Endothelial cell of umbilical vein (primary cell): ENCODE data around the gene PCID2. TPM values are rescaled to one million over a fixed set of nuclear protein-coding genes. Genes with fewer than 3 reads are reported as not detected.
A peak's percentile ranks its signal among the peaks of the same experiment; 100 is the strongest.

Source experiments
- BruUV-seq: library from RNA; stranded (reverse); fragments of 400-500 nt; replicated peaks from 2 replicates; lab custom pipeline; 2021; lab: Mats Ljungman, UMichigan
- CTCF ChIA-PET: fragments of 300-600, 350-600 bp; sonication (Branson Sonifier 250); formaldehyde crosslinking; loops from one replicate; lab custom pipeline; 2021; ENCODE audit warnings: antibody characterized with exemption, inconsistent platforms; lab: Charles Lee
- POLR2A ChIA-PET: fragments of 300-600, 350-600 bp; sonication (Branson Sonifier 250); formaldehyde crosslinking; loops from one replicate; lab custom pipeline; 2021; ENCODE audit warnings: antibody characterized with exemption, inconsistent platforms; lab: Charles Lee
- DNase-seq: peaks from one replicate; pipeline ENCODE4 v3.0.0-alpha.2; 2011; ENCODE audit warnings: low read depth, low spot score
- FAIRE-seq: peaks from 2 replicates; lab custom pipeline; 2011; peaks lifted over from hg19 to GRCh38; lab: Jason Lieb, UNC
- H2AFZ ChIP-seq: 2 replicates; pipeline ENCODE4 v1.6.0; 2012; ENCODE audit warnings: low read depth, low read length, control low read depth, inconsistent platforms
- H3K27ac ChIP-seq: 2 replicates; pipeline ENCODE4 v1.5.1; 2011; ENCODE audit warnings: low read depth, mild to moderate bottlenecking, control low read depth, low read length, moderate library complexity; ENCODE audit not compliant: insufficient read depth
- H3K27me3 ChIP-seq, 2 experiments: 2 replicates each; pipeline versions ENCODE4 v1.6.0 to v1.6.1; 2011; ENCODE audit warnings: low read length in 2 of 2, mixed read lengths in 1 of 2; ENCODE audit not compliant: control insufficient read depth in 2 of 2, insufficient read depth in 2 of 2
- H3K36me3 ChIP-seq, 2 experiments: 2 replicates in 1 of 2; 3 replicates in 1 of 2; pipeline ENCODE4 v1.5.1; 2011; ENCODE audit warnings: low read length in 2 of 2, mild to moderate bottlenecking in 1 of 2, moderate library complexity in 1 of 2; ENCODE audit not compliant: control insufficient read depth in 2 of 2, insufficient read depth in 2 of 2; ENCODE audit errors: extremely low read depth in 1 of 2
- H3K4me1 ChIP-seq: 3 replicates; pipeline ENCODE4 v1.5.1; 2011; ENCODE audit warnings: mild to moderate bottlenecking, low read length; ENCODE audit not compliant: control insufficient read depth, insufficient read depth; ENCODE audit errors: extremely low read depth
- H3K4me2 ChIP-seq: 2 replicates; pipeline ENCODE4 v1.6.1; 2011; ENCODE audit warnings: low read length, control low read depth, mixed read lengths; ENCODE audit not compliant: insufficient read depth
- H3K4me3 ChIP-seq, 3 experiments: fragments of 200-600 bp in 1 of 3; sonication (generic), shearing (Covaris generic) in 1 of 3; replicated peaks in 1 of 3; 2 replicates each; pipeline ENCODE4 v1.5.1; 2011 to 2016; ENCODE audit warnings: control low read depth in 3 of 3, low read length in 3 of 3, mild to moderate bottlenecking in 2 of 3, inconsistent platforms in 1 of 3, low read depth in 1 of 3, moderate library complexity in 1 of 3; ENCODE audit not compliant: insufficient read depth in 1 of 3
- H3K79me2 ChIP-seq: 2 replicates; pipeline ENCODE4 v1.6.0; 2012; ENCODE audit warnings: low read length, inconsistent platforms; ENCODE audit not compliant: control insufficient read depth, insufficient read depth
- H3K9ac ChIP-seq: replicated peaks from 2 replicates; pipeline ENCODE3; 2011; ENCODE audit warnings: low read length, control low read depth; ENCODE audit not compliant: insufficient read depth; ENCODE audit errors: extremely low read depth
- H3K9me1 ChIP-seq: replicated peaks from 3 replicates; pipeline ENCODE4 v1.6.0; 2011; ENCODE audit warnings: mild to moderate bottlenecking, low read length; ENCODE audit not compliant: control insufficient read depth, insufficient read depth; ENCODE audit errors: extremely low read depth
- H3K9me3 ChIP-seq: replicated peaks from 2 replicates; pipeline ENCODE4 v1.5.1; 2012; ENCODE audit warnings: low read length, inconsistent platforms; ENCODE audit not compliant: control insufficient read depth, insufficient read depth
- H4K20me1 ChIP-seq: replicated peaks from 2 replicates; pipeline ENCODE3; 2011; ENCODE audit warnings: mild to moderate bottlenecking, low read length; ENCODE audit not compliant: control insufficient read depth, insufficient read depth; ENCODE audit errors: extremely low read depth
- CTCF ChIP-seq, 2 donors: IDR thresholded peaks; 1 replicate in 1 of 2; 2 replicates in 1 of 2; pipeline ENCODE4 v1.5.1; 2011; ENCODE audit warnings: low read length in 2 of 2, mild to moderate bottlenecking in 2 of 2, moderate library complexity in 2 of 2, control low read depth in 1 of 2, inconsistent platforms in 1 of 2, low read depth in 1 of 2; ENCODE audit not compliant: insufficient read depth in 1 of 2; ENCODE audit errors: extremely low read depth in 1 of 2
- EZH2 ChIP-seq: IDR thresholded peaks from 2 replicates; pipeline ENCODE4 v1.6.1; 2012; ENCODE audit warnings: borderline replicate concordance, low read depth, mild to moderate bottlenecking, moderate library complexity, low read length, inconsistent platforms; ENCODE audit not compliant: severe bottlenecking
- FOS ChIP-seq: IDR thresholded peaks from 2 replicates; pipeline ENCODE4 v1.6.1; 2011; ENCODE audit warnings: mild to moderate bottlenecking, low read length, moderate library complexity, borderline replicate concordance; ENCODE audit not compliant: insufficient read depth
- GATA2 ChIP-seq: IDR thresholded peaks from 2 replicates; pipeline ENCODE4 v1.7.0; 2011; ENCODE audit warnings: low read depth, mild to moderate bottlenecking, moderate library complexity, mixed read lengths, low read length; ENCODE audit not compliant: insufficient read length, insufficient read depth
- JUN ChIP-seq: IDR thresholded peaks from 2 replicates; pipeline ENCODE4 v1.6.1; 2011; ENCODE audit warnings: borderline replicate concordance, low read depth; ENCODE audit not compliant: insufficient read length, insufficient read depth
- MYC ChIP-seq: IDR thresholded peaks from one replicate; pipeline ENCODE4 v1.6.1; 2011; ENCODE audit warnings: mild to moderate bottlenecking, low read depth, low read length
- POLR2A ChIP-seq: IDR thresholded peaks from 2 replicates; pipeline ENCODE4 v1.6.1; 2012; ENCODE audit warnings: low read depth, mild to moderate bottlenecking, control low read depth, low read length
- POLR2AphosphoS5 ChIP-seq: IDR thresholded peaks from 2 replicates; pipeline ENCODE4 v1.6.1; 2012; ENCODE audit warnings: low read depth, mild to moderate bottlenecking, control low read depth, low read length, moderate library complexity; ENCODE audit not compliant: insufficient read depth
- dilution Hi-C: fragments of 300-500 bp; cut with MboI; formaldehyde crosslinking; loops from one replicate; pipeline ENCODE4 v1.15.0; 2019; ENCODE audit warnings: low sequenced_read_pairs; ENCODE audit not compliant: extremely low pct_ligation_motif_present
- intact Hi-C: fragments of 100-400 bp; cut with micrococcal nuclease; formaldehyde crosslinking; loops from one replicate; pipeline ENCODE4 v1.10.0; 2022
- polyA plus RNA-seq, 4 experiments: library from polyadenylated mRNA; depleted of rRNA in 3 of 4; stranded (reverse) in 3 of 4; unstranded in 1 of 4; fragments of >200 nt; gene quantifications; 2 replicates each; pipeline versions ENCODE4 v1.2.1 to v1.2.3, GENCODE V29; 2011 to 2012; ENCODE audit warnings: missing spikeins in 1 of 4
- total RNA-seq: library from RNA; stranded (reverse); gene quantifications from 2 replicates; pipeline ENCODE4 v1.2.3, GENCODE V29; 2021
- TF ChIP-seq, protein P1 (sequence below): IDR thresholded peaks from 2 replicates; pipeline ENCODE4 v1.6.1; 2011; ENCODE audit not compliant: insufficient read depth, insufficient read length

PCID2 gene
- total and polyA plus RNA-seq, 2 donors (not counting 3 experiments of a cell fraction or from before 2014, with no cell fraction given), result 52.1 to 55.6 TPM

GRCh38 chr13:113245849-113246796 lies 37.7 kb upstream of the PCID2 start:
- FAIRE-seq (no peak), DNase-seq (no peak)
- Histone ChIP-seq H3K27ac (no peak overlapping the region), H3K79me2 (no peaks in the 10 kb centered on the region), H3K9ac (no peak overlapping the region), H3K36me3 (peaks cover 16 to 43% of the 10 kb centered on the region in 2 experiments), H3K9me3 (no peaks in the 10 kb centered on the region), H3K4me2 (no peak overlapping the region), H3K27me3 (no peaks in the 10 kb centered on the region), H2AFZ (no peak overlapping the region), H3K4me1 (no peaks in the 10 kb centered on the region), H3K4me3 (no peak overlapping the region), H3K9me1 (no peaks in the 10 kb centered on the region), H4K20me1 (no peaks in the 10 kb centered on the region)
- no TSS peak for BruUV-seq
- intact Hi-C loops, result no loop called here
- ChIA-PET POLR2A (no interaction called here), CTCF (interaction anchor here (0.9 kb wide), 1 partner anchor 148 kb away, joined by 3 read pairs; no protein-coding TSS in a partner anchor)
- dilution Hi-C loops, result no loop called here
- TF ChIP-seq, protein P1, sequence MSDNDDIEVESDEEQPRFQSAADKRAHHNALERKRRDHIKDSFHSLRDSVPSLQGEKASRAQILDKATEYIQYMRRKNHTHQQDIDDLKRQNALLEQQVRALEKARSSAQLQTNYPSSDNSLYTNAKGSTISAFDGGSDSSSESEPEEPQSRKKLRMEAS, result no peak
- TF ChIP-seq CTCF (IDR thresholded peaks at IDR 0.05; ENCODE audit: extremely low read depth in 1 of 2, insufficient read depth in 1 of 2, low read depth in 1 of 2, low read length in 2 of 2), result peak; percentile 6 to 11

DNA sequence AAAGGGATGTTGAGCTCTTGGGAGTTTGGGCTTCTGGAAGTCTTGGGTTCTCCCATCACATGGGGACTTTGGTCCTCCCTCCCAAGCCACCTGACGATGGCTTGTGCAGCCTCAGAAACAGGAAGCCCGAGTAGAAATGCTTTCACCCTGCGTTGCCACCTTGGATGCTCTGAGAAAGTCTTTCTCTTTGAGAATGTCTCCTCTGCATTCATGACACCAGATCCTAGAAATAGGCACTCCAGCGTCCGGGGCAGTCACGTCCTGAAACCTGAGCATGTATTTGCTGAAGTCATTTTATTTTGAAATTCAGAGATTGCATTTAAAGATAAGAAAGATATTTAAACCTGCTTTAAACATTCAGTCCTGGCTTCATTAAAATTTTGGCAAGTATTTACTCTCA lies 35.4 kb upstream of the PCID2 start:
- no peaks in the 10 kb centered on the region for H3K9me3 ChIP-seq
- intact Hi-C loops (no loop called here), dilution Hi-C loops (no loop called here)
- H3K4me3 ChIP-seq, result no peak overlapping the region
- FAIRE-seq (no peak), DNase-seq (no peak)
- H2AFZ ChIP-seq, result no peak overlapping the region
- no peaks in the 10 kb centered on the region for H3K4me1 ChIP-seq
- ChIA-PET POLR2A (no interaction called here), CTCF (interaction anchor here (1.3 kb wide), 1 partner anchor 12 kb away, joined by 3 read pairs; no protein-coding TSS in a partner anchor)
- H3K9me1 ChIP-seq, result no peaks in the 10 kb centered on the region
- H4K20me1 ChIP-seq, result no peaks in the 10 kb centered on the region
- no peaks in the 10 kb centered on the region for H3K27me3 ChIP-seq
- TF ChIP-seq JUN (no peak), POLR2A (no peak), POLR2AphosphoS5 (no peak), GATA2 (no peak), CTCF (IDR thresholded peaks at IDR 0.05; ENCODE audit: extremely low read depth in 1 of 2, insufficient read depth in 1 of 2, low read depth in 1 of 2, low read length in 2 of 2) (no peak), FOS (no peak), MYC (no peak), EZH2 (no peak)
- TF ChIP-seq, protein P1, result no peak
- no peak overlapping the region for H3K27ac ChIP-seq
- H3K9ac ChIP-seq, result no peak overlapping the region
- H3K36me3 ChIP-seq, result peaks cover 14 to 41% of the 10 kb centered on the region in 2 experiments
- H3K4me2 ChIP-seq, result no peak overlapping the region
- BruUV-seq, result no TSS peak
- H3K79me2 ChIP-seq, result no peaks in the 10 kb centered on the region
